Prostate gland (tissue), 2 donors: ENCODE results near the gene SLC16A7.

Source experiments
- POLR2AphosphoS5 ChIP-seq: sonication (generic); formaldehyde crosslinking; IDR thresholded peaks from one replicate; pipeline ENCODE4 v1.6.1; 2017; ENCODE audit warnings: antibody characterized with exemption
- TF ChIP-seq, protein P1 (sequence below), 4 experiments: fragments of 200-600 bp in 2 of 4; fragments of 450-650 bp in 2 of 4; sonication (generic) in 2 of 4; IDR thresholded peaks; 1 replicate in 3 of 4; 2 replicates in 1 of 4; pipeline ENCODE4 v1.5.1; 2016 to 2019; ENCODE audit warnings: antibody characterized with exemption in 4 of 4, mild to moderate bottlenecking in 2 of 4, moderate library complexity in 2 of 4

DNA sequence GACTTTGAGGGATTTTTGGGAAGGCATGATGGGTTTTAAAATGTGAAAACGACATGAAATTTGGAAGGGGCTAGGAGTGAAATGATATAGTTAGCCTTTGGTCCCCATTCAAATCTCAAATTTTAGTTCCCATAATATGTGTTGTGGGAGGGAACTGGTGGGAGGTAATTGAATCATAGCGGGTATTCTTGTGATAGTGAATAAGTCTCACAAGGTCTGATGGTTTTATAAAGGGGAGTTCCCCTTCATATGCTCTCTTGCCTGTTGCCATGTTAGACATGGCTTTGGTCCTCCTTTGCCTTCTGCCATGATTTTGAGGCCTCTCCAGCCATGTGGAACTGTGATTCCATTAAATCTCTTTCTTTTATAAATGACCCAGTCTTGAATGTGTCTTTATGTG is 72.8 kb downstream of the SLC16A7 start:
- TF ChIP-seq, protein P1, sequence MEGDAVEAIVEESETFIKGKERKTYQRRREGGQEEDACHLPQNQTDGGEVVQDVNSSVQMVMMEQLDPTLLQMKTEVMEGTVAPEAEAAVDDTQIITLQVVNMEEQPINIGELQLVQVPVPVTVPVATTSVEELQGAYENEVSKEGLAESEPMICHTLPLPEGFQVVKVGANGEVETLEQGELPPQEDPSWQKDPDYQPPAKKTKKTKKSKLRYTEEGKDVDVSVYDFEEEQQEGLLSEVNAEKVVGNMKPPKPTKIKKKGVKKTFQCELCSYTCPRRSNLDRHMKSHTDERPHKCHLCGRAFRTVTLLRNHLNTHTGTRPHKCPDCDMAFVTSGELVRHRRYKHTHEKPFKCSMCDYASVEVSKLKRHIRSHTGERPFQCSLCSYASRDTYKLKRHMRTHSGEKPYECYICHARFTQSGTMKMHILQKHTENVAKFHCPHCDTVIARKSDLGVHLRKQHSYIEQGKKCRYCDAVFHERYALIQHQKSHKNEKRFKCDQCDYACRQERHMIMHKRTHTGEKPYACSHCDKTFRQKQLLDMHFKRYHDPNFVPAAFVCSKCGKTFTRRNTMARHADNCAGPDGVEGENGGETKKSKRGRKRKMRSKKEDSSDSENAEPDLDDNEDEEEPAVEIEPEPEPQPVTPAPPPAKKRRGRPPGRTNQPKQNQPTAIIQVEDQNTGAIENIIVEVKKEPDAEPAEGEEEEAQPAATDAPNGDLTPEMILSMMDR (IDR thresholded peaks at IDR 0.05): no peak
- TF ChIP-seq POLR2AphosphoS5: no peak
